ENCODE data around the gene GTF2A1.

- TF ChIP-seq CTCF (IDR thresholded peaks at IDR 0.05; ENCODE audit: low read length) (no peak), EZH2 (optimal IDR thresholded peaks at IDR 0.05; ENCODE audit: low read depth, low read length) (no peak)
These were observed 75.7 kb downstream of the GTF2A1 start for GRCh38 chr14:81144824-81145603.

Measured in MM.1S (cell line).